ENCODE results near the gene PNN. TPM values are rescaled to one million over a fixed set of nuclear protein-coding genes. Genes with fewer than 3 reads are reported as not detected.

PNN gene
- total and polyA plus RNA-seq, 2 of the 8 experiments (the other 6 are each of a cell fraction or from before 2014, with no cell fraction given) = 27.5 to 121 TPM

- TF ChIP-seq E2F6 (IDR thresholded peaks at IDR 0.05) = no peak
- Histone ChIP-seq H3K27ac (ENCODE audit: low read depth, low read length) (no peak overlapping the region), H4K8ac (ENCODE audit: extremely low read depth, insufficient read depth, low read length) (no peak overlapping the region), H3K23me2 (ENCODE audit: low read depth, low read length) (no peaks in the 10 kb centered on the region), H2AK5ac (ENCODE audit: low read depth, low read length) (no peak overlapping the region), H3K14ac (ENCODE audit: insufficient read length) (no peak overlapping the region), H4K91ac (replicated peaks; ENCODE audit: insufficient read length, low read length) (no peak overlapping the region), H3K4me2 (ENCODE audit: insufficient read depth in 1 of 2, low read depth in 2 of 2, low read length in 2 of 2) (no peak overlapping the region), H3K4me3 (ENCODE audit: extremely low read depth in 1 of 4, insufficient read depth in 2 of 4, low read depth in 3 of 4, low read length in 4 of 4) (no peak overlapping the region), H3K27me3 (replicated peaks in 1 of 4; ENCODE audit: control insufficient read depth in 3 of 4, extremely low read depth in 1 of 4, insufficient read depth in 3 of 4, low read length in 3 of 4) (no peaks in the 10 kb centered on the region), H3K56ac (replicated peaks; ENCODE audit: insufficient read length, low read depth, low read length) (no peak overlapping the region), H3K4me1 (replicated peaks in 1 of 4; ENCODE audit: control insufficient read depth in 3 of 4, insufficient read depth in 4 of 4, low read length in 3 of 4) (no peaks in the 10 kb centered on the region), H3K79me1 (ENCODE audit: low read depth, low read length) (no peaks in the 10 kb centered on the region), H4K5ac (ENCODE audit: insufficient read length, low read depth, low read length) (no peak overlapping the region), H2BK20ac (ENCODE audit: low read length) (no peak overlapping the region), H2AFZ (ENCODE audit: low read length) (no peak overlapping the region), H3K9me3 (ENCODE audit: insufficient read depth in 2 of 2, low read depth in 1 of 2, low read length in 1 of 2) (no peaks in the 10 kb centered on the region), H2BK120ac (replicated peaks; ENCODE audit: low read depth, low read length) (no peak overlapping the region), H3K4ac (replicated peaks; ENCODE audit: insufficient read length, low read depth, low read length) (no peak overlapping the region), H4K20me1 (replicated peaks in 1 of 2; ENCODE audit: control insufficient read depth in 1 of 2, insufficient read depth in 2 of 2, low read length in 2 of 2) (no peaks in the 10 kb centered on the region), H3K9ac (replicated peaks in 1 of 4; ENCODE audit: extremely low read depth in 1 of 4, low read depth in 3 of 4, low read length in 3 of 4) (no peak overlapping the region), H2BK15ac (ENCODE audit: low read length) (no peak overlapping the region), H2BK5ac (ENCODE audit: low read depth, low read length) (no peak overlapping the region), H3K18ac (ENCODE audit: extremely low read depth, low read length) (no peak overlapping the region), H3K36me3 (ENCODE audit: control insufficient read depth in 2 of 4, insufficient read depth in 4 of 4, low read length in 3 of 4) (no peaks in the 10 kb centered on the region), H3K23ac (ENCODE audit: insufficient read length) (no peak overlapping the region), H2BK12ac (ENCODE audit: low read depth, low read length) (no peak overlapping the region), H3K79me2 (ENCODE audit: control insufficient read depth in 1 of 2, insufficient read depth in 2 of 2, low read length in 2 of 2) (no peaks in the 10 kb centered on the region)
- ChIA-PET CTCF (ENCODE audit: partially characterized antibody) (no interaction called here), POLR2A (ENCODE audit: partially characterized antibody) (interaction anchor here (0.9 to 1.3 kb wide), 2 partner anchors 21 to 55 kb away, joined by 3 to 5 read pairs; no protein-coding TSS in a partner anchor)
- FAIRE-seq = no peak
- DNase-seq (ENCODE audit: low read depth in 1 of 2, low spot score in 2 of 2) = no peak
- 79% methylated on average over 1 of the region's 3 CpGs; no CpG with 5 or more reads in 1 of the 2 experiments for WGBS, 2 experiments (ENCODE audit: extremely low coverage in 1 of 2, insufficient coverage in 1 of 2, insufficient read length in 1 of 2, insufficient replicate concordance in 2 of 2, low coverage in 1 of 2, low lambda C conversion rate in 2 of 2, missing lambda C conversion rate in 1 of 2)
Observed at GRCh38 chr14:39212034-39212433, 37.0 kb downstream of the PNN start.
